ENCODE results near the gene DNM3. TPM values are rescaled to one million over a fixed set of nuclear protein-coding genes. Genes with fewer than 3 reads are reported as not detected.

The DNM3 gene
- total and polyA plus RNA-seq, 2 of the 8 experiments (the other 6 are each of a cell fraction or from before 2014, with no cell fraction given), result 2.0 to 8.5 TPM

DNA sequence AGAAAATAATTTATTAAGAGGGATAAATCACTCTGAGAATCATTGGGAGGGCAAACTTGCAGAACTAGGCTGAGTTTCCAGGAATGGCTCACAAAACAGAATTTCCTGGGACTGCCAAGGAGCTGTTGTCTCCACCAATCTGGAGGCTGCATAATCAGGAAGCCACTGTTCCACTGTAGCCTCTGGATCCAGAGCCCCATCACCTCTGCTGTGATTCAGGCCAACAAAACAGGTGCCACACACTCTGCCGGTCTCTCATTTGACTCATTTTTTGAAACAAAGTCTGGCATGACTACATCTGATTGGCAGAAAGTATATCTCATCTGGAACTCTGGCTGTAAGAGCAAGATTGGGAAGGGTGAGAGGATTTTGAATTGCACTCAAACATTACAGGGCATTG, 400.2 kb downstream of the DNM3 start (continued):
- TF ChIP-seq, protein P1, sequence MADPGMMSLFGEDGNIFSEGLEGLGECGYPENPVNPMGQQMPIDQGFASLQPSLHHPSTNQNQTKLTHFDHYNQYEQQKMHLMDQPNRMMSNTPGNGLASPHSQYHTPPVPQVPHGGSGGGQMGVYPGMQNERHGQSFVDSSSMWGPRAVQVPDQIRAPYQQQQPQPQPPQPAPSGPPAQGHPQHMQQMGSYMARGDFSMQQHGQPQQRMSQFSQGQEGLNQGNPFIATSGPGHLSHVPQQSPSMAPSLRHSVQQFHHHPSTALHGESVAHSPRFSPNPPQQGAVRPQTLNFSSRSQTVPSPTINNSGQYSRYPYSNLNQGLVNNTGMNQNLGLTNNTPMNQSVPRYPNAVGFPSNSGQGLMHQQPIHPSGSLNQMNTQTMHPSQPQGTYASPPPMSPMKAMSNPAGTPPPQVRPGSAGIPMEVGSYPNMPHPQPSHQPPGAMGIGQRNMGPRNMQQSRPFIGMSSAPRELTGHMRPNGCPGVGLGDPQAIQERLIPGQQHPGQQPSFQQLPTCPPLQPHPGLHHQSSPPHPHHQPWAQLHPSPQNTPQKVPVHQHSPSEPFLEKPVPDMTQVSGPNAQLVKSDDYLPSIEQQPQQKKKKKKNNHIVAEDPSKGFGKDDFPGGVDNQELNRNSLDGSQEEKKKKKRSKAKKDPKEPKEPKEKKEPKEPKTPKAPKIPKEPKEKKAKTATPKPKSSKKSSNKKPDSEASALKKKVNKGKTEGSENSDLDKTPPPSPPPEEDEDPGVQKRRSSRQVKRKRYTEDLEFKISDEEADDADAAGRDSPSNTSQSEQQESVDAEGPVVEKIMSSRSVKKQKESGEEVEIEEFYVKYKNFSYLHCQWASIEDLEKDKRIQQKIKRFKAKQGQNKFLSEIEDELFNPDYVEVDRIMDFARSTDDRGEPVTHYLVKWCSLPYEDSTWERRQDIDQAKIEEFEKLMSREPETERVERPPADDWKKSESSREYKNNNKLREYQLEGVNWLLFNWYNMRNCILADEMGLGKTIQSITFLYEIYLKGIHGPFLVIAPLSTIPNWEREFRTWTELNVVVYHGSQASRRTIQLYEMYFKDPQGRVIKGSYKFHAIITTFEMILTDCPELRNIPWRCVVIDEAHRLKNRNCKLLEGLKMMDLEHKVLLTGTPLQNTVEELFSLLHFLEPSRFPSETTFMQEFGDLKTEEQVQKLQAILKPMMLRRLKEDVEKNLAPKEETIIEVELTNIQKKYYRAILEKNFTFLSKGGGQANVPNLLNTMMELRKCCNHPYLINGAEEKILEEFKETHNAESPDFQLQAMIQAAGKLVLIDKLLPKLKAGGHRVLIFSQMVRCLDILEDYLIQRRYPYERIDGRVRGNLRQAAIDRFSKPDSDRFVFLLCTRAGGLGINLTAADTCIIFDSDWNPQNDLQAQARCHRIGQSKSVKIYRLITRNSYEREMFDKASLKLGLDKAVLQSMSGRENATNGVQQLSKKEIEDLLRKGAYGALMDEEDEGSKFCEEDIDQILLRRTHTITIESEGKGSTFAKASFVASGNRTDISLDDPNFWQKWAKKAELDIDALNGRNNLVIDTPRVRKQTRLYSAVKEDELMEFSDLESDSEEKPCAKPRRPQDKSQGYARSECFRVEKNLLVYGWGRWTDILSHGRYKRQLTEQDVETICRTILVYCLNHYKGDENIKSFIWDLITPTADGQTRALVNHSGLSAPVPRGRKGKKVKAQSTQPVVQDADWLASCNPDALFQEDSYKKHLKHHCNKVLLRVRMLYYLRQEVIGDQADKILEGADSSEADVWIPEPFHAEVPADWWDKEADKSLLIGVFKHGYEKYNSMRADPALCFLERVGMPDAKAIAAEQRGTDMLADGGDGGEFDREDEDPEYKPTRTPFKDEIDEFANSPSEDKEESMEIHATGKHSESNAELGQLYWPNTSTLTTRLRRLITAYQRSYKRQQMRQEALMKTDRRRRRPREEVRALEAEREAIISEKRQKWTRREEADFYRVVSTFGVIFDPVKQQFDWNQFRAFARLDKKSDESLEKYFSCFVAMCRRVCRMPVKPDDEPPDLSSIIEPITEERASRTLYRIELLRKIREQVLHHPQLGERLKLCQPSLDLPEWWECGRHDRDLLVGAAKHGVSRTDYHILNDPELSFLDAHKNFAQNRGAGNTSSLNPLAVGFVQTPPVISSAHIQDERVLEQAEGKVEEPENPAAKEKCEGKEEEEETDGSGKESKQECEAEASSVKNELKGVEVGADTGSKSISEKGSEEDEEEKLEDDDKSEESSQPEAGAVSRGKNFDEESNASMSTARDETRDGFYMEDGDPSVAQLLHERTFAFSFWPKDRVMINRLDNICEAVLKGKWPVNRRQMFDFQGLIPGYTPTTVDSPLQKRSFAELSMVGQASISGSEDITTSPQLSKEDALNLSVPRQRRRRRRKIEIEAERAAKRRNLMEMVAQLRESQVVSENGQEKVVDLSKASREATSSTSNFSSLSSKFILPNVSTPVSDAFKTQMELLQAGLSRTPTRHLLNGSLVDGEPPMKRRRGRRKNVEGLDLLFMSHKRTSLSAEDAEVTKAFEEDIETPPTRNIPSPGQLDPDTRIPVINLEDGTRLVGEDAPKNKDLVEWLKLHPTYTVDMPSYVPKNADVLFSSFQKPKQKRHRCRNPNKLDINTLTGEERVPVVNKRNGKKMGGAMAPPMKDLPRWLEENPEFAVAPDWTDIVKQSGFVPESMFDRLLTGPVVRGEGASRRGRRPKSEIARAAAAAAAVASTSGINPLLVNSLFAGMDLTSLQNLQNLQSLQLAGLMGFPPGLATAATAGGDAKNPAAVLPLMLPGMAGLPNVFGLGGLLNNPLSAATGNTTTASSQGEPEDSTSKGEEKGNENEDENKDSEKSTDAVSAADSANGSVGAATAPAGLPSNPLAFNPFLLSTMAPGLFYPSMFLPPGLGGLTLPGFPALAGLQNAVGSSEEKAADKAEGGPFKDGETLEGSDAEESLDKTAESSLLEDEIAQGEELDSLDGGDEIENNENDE (IDR thresholded peaks at IDR 0.05; ENCODE audit: insufficient replicate concordance, low read length), result no peak
- TF ChIP-seq SUZ12 (IDR thresholded peaks at IDR 0.05; ENCODE audit: low read length), result no peak
- no peak for TF ChIP-seq RFX5 (IDR thresholded peaks at IDR 0.05; ENCODE audit: borderline replicate concordance, low read depth, low read length)
- no peak for TF ChIP-seq FOSL1 (IDR thresholded peaks at IDR 0.05; ENCODE audit: insufficient read depth, low read depth, low read length)
- no peak for TF ChIP-seq POU5F1 (IDR thresholded peaks at IDR 0.05; ENCODE audit: low read depth, low read length)
- no peak for TF ChIP-seq CBX5 (IDR thresholded peaks at IDR 0.05; ENCODE audit: low read depth, low read length)
- no peak for TF ChIP-seq BACH1 (IDR thresholded peaks at IDR 0.05; ENCODE audit: low read length)
- no peak for TF ChIP-seq TBP (IDR thresholded peaks at IDR 0.05; ENCODE audit: low read depth, low read length)

Data from H1 (cell line).